DOHH2 (cell line): ENCODE data around the gene POU5F1.

Experiments used
- H3F3A ChIP-seq: fragments of 200-600 bp; sonication (generic), shearing (Covaris generic); 2 replicates; pipeline ENCODE4 v1.6.0; 2016; ENCODE audit warnings: antibody characterized with exemption, mild to moderate bottlenecking; ENCODE audit not compliant: control insufficient read depth, insufficient read depth
- H3K27ac ChIP-seq: fragments of 200-600 bp; sonication (generic); 2 replicates; pipeline ENCODE4 v1.5.1; 2014; ENCODE audit warnings: low read depth, mild to moderate bottlenecking, low read length, moderate library complexity
- H3K27me3 ChIP-seq: fragments of 200-600 bp; sonication (generic); 2 replicates; pipeline ENCODE4 v1.6.1; 2014; ENCODE audit warnings: mild to moderate bottlenecking, low read length, mixed read lengths; ENCODE audit not compliant: control insufficient read depth
- H3K36me3 ChIP-seq: fragments of 200-600 bp; sonication (generic); 2 replicates; pipeline ENCODE4 v1.6.1; 2014; ENCODE audit warnings: mild to moderate bottlenecking, low read length, moderate library complexity, mixed read lengths; ENCODE audit not compliant: control insufficient read depth
- H3K4me1 ChIP-seq: fragments of 200-600 bp; sonication (generic); 2 replicates; pipeline ENCODE4 v1.6.1; 2014; ENCODE audit warnings: mild to moderate bottlenecking, low read length, mixed read lengths; ENCODE audit not compliant: control insufficient read depth
- H3K4me2 ChIP-seq: fragments of 200-600 bp; sonication (generic); 2 replicates; pipeline ENCODE4 v1.6.0; 2014; ENCODE audit warnings: mild to moderate bottlenecking, low read length, moderate library complexity
- H3K4me3 ChIP-seq: fragments of 200-600 bp; sonication (generic); 2 replicates; pipeline ENCODE4 v1.5.1; 2014; ENCODE audit warnings: mild to moderate bottlenecking, low read length, mixed read lengths
- H3K79me2 ChIP-seq: fragments of 200-600 bp; sonication (generic); 2 replicates; pipeline ENCODE4 v1.6.1; 2014; ENCODE audit warnings: mild to moderate bottlenecking, low read length, mixed read lengths; ENCODE audit not compliant: control insufficient read depth
- H3K9me2 ChIP-seq: fragments of 200-600 bp; sonication (generic); replicated peaks from 2 replicates; pipeline ENCODE4 v1.6.1; 2014; ENCODE audit warnings: mild to moderate bottlenecking, low read length, mixed read lengths; ENCODE audit not compliant: control insufficient read depth
- H3K9me3 ChIP-seq: fragments of 200-600 bp; sonication (generic); 2 replicates; pipeline ENCODE4 v1.6.1; 2014; ENCODE audit warnings: antibody characterized with exemption, low read length, mixed read lengths; ENCODE audit not compliant: control insufficient read depth, insufficient read depth
- H4K20me1 ChIP-seq: fragments of 200-600 bp; sonication (generic); 2 replicates; pipeline ENCODE4 v1.6.0; 2014; ENCODE audit warnings: low read depth, mild to moderate bottlenecking, antibody characterized with exemption, low read length, moderate library complexity; ENCODE audit not compliant: control insufficient read depth, insufficient read depth
- CTCF ChIP-seq: fragments of 200-600 bp; sonication (generic); IDR thresholded peaks from one replicate; pipeline ENCODE4 v1.5.1; 2014; ENCODE audit warnings: antibody characterized with exemption, mild to moderate bottlenecking, low read depth, low read length; ENCODE audit not compliant: poor library complexity, severe bottlenecking
- EZH2phosphoT487 ChIP-seq: fragments of 200-600 bp; sonication (generic); IDR thresholded peaks from 2 replicates; pipeline ENCODE4 v1.6.1; 2017; ENCODE audit warnings: borderline replicate concordance, mild to moderate bottlenecking, antibody characterized with exemption, low read length, moderate library complexity, mixed read lengths

Gene POU5F1

GRCh38 chr6:31158140-31158862 is 12.2 kb downstream of the POU5F1 start, which contains the start of gene TCF19:
TCF19 (plus strand) TSS chr6:31158589; CDS start chr6:31159470, 881 bp downstream.
- Histone ChIP-seq H3K4me3 (peak within 1 kb of the TSS; percentile 92), H3K9me3 (no peaks in the 10 kb centered on the region), H3K27me3 (no peaks in the 10 kb centered on the region), H3K36me3 (peaks cover 55% of the 10 kb centered on the region), H3K79me2 (peaks cover 48% of the 10 kb centered on the region), H3K9me2 (no peaks in the 10 kb centered on the region), H3K27ac (peak within 1 kb of the TSS; percentile 64), H3K4me2 (peak within 1 kb of the TSS; percentile 92), H4K20me1 (no peaks in the 10 kb centered on the region), H3K4me1 (peaks cover 31% of the 10 kb centered on the region), H3F3A (0 out of 2 replicates have a peak, but pooled peaks cover 2% of the 10 kb centered on the region)
- TF ChIP-seq EZH2phosphoT487 (no peak), CTCF (no peak)

DNA sequence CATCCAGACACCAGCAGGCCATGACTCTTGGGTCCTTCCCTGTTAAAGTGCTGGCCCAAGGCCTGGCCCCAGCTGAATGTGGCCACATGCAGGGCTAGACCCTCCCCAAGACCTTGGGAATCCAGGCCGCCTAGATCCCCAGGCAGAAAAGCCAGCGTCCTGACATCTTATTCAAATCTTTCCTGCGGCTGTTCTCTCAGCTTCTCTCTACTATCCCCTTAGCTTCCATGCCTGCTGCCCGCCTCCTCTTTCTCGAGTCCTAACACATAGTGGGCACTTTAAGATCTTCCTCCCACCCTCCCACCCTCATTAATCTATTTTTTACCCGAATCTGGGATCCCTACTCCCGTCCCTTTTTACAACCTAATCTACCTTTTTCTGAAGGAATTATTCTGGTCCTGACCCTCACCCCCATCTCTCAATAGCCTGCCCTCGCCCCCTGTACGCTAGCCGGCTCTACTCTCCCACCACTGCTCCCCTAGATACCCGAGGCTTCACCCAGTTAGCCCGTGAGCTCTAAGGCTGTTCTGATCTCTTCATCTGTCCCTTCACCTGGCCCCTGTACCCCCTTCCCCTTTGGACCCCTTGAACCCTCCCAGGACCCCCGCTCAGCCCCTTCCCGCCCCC is 12.9 kb downstream of the POU5F1 start, which contains the start of gene CCHCR1:
Gene CCHCR1, minus strand, starts transcription at position 290 of the 627 bp plus-strand sequence. Its CDS starts 202 bp downstream, at position 88.
- TF ChIP-seq CTCF (no peak), EZH2phosphoT487 (no peak)
- Histone ChIP-seq H3K9me3 (no peaks in the 10 kb centered on the region), H3K4me1 (peaks cover 27% of the 10 kb centered on the region), H3K27ac (peak within 1 kb of the TSS; percentile 64), H4K20me1 (no peaks in the 10 kb centered on the region), H3K4me3 (peak within 1 kb of the TSS; percentile 92), H3K36me3 (peaks cover 49% of the 10 kb centered on the region), H3K79me2 (peaks cover 48% of the 10 kb centered on the region), H3F3A (0 out of 2 replicates have a peak, but pooled peaks cover 2% of the 10 kb centered on the region), H3K4me2 (peak within 1 kb of the TSS; percentile 92), H3K9me2 (no peaks in the 10 kb centered on the region), H3K27me3 (no peaks in the 10 kb centered on the region)

DNA sequence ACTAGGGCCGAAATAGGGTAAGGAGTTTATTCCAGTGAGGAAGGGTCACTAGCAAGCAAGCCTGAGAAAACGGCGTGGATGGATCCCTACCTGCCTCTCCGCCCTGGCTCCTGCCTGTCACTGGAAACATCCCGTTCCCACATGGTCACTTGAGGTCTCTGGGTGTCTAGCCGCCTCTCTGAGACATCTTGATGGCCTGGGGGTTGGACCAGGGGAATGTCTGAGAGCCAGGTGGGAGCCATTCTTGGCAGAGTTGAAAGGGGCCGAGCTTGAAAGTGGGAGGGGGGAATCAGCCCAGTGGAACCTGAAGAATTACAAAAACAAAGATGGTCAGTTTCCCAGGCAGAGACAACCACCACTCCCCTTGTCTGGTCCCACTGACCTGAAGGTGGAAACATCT is 13.8 kb downstream of the POU5F1 start:
- H3K79me2 ChIP-seq: peaks cover 38% of the 10 kb centered on the region
- H4K20me1 ChIP-seq: no peaks in the 10 kb centered on the region
- H3K4me3 ChIP-seq: peak overlapping the region; percentile 92
- TF ChIP-seq CTCF: no peak
- TF ChIP-seq EZH2phosphoT487: no peak
- H3K9me2 ChIP-seq: no peaks in the 10 kb centered on the region
- H3K27me3 ChIP-seq: no peaks in the 10 kb centered on the region
- H3F3A ChIP-seq: 0 out of 2 replicates have a peak, but pooled peaks cover 2% of the 10 kb centered on the region
- peaks cover 39% of the 10 kb centered on the region for H3K36me3 ChIP-seq
- peak overlapping the region; percentile 71; the same call in 1 of the 2 replicates for H3K4me2 ChIP-seq
- H3K4me1 ChIP-seq: peaks cover 23% of the 10 kb centered on the region
- no peak overlapping the region for H3K27ac ChIP-seq
- no peaks in the 10 kb centered on the region for H3K9me3 ChIP-seq
